Activated naive CD4-positive, alpha-beta T cell treated with anti-CD3 and anti-CD28 coated beads, Interleukin-2, amount 10 ng/mL, durations not matched to agents 5 hours and 36 hours (primary cell): ENCODE results near the gene KLHL15. TPM values are rescaled to one million over a fixed set of nuclear protein-coding genes. Genes with fewer than 3 reads are reported as not detected.

ENCODE experiments used
- total RNA-seq, 2 experiments: library from RNA; stranded (reverse); gene quantifications; one replicate each; pipeline ENCODE4 v1.2.3, GENCODE V29; 2021

KLHL15 gene, protein sequence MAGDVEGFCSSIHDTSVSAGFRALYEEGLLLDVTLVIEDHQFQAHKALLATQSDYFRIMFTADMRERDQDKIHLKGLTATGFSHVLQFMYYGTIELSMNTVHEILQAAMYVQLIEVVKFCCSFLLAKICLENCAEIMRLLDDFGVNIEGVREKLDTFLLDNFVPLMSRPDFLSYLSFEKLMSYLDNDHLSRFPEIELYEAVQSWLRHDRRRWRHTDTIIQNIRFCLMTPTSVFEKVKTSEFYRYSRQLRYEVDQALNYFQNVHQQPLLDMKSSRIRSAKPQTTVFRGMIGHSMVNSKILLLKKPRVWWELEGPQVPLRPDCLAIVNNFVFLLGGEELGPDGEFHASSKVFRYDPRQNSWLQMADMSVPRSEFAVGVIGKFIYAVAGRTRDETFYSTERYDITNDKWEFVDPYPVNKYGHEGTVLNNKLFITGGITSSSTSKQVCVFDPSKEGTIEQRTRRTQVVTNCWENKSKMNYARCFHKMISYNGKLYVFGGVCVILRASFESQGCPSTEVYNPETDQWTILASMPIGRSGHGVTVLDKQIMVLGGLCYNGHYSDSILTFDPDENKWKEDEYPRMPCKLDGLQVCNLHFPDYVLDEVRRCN
- total RNA-seq, result 1 to 10 TPM; 7.9 TPM

DNA sequence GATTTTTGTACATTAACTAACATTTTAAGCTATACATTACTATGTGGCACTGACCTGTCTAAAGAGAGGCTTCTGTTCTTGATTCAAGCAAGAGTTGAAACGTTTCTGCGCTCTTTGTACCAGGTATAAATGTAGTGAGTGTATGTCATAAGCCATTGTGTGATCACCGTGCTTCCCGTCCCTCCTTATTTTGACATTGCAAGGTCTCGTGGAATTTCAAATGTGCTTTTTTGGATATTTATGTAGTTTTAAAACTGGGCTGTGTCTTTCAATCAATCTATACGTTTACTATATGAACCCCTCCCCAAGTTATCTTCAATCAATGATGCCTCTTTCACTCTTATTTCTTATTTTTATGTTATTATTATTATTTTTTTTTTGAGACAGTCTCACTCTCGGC lies at the start of gene KLHL15:
KLHL15 (minus strand) TSS at position 101 of the 400 bp plus-strand sequence. CDS start 20,493 bp downstream, outside the sequence.

GRCh38 chrX:24054182-24055042 lies 27.4 kb upstream of the KLHL15 start, which contains the start of gene EIF2S3:
TSS of gene EIF2S3 (plus strand) at chrX:24054956. CDS start at chrX:24054969, 13 bp downstream.

Other genes starting within 250 kb of the KLHL15 start
- 10 to 100 TPM; 80.7 to 84.3 TPM for gene SAT1, start 244.0 kb downstream of the KLHL15 start, total RNA-seq
- 10 to 100 TPM; 17.0 to 18.3 TPM for gene APOO, start 119.2 kb downstream of the KLHL15 start, total RNA-seq
- gene CXorf58, start 119.2 kb downstream of the KLHL15 start, total RNA-seq, result not detected
- gene EIF2S3, start 27.8 kb upstream of the KLHL15 start, total RNA-seq, result 100 to 1,000 TPM; 230 to 238 TPM
- 10 to 100 TPM; 45.9 to 51.5 TPM for gene ZFX, start 122.5 kb upstream of the KLHL15 start, total RNA-seq